Endodermal cell (in vitro differentiated cells): ENCODE measurements around the gene MBTPS1. TPM values are rescaled to one million over a fixed set of nuclear protein-coding genes. Genes with fewer than 3 reads are reported as not detected.
A peak's percentile ranks its signal among the peaks of the same experiment; 100 is the strongest.

Source experiments
- DNase-seq: peaks from one replicate; pipeline ENCODE4 v3.0.0-alpha.2; 2017
- H3K27ac ChIP-seq: 2 replicates; pipeline ENCODE4 v1.5.1; 2013; ENCODE audit warnings: mild to moderate bottlenecking, low read depth, low read length, moderate library complexity
- H3K27me3 ChIP-seq: 2 replicates; pipeline ENCODE4 v1.6.1; 2013; ENCODE audit warnings: mild to moderate bottlenecking, low read length, moderate library complexity; ENCODE audit not compliant: insufficient read depth, control insufficient read depth, poor library complexity, severe bottlenecking
- H3K36me3 ChIP-seq: 2 replicates; pipeline ENCODE4 v1.7.0; 2013; ENCODE audit warnings: mild to moderate bottlenecking, low read length, moderate library complexity; ENCODE audit not compliant: control insufficient read depth, insufficient read depth
- H3K4me1 ChIP-seq: one replicate; pipeline ENCODE4 v1.7.0; 2013; ENCODE audit warnings: low read length; ENCODE audit not compliant: control insufficient read depth, insufficient read depth
- H3K4me3 ChIP-seq: 2 replicates; pipeline ENCODE4 v1.5.1; 2013; ENCODE audit warnings: mild to moderate bottlenecking, low read length, moderate library complexity
- H3K9ac ChIP-seq: 2 replicates; pipeline ENCODE4 v1.6.1; 2013; ENCODE audit warnings: mild to moderate bottlenecking, low read length, moderate library complexity; ENCODE audit not compliant: poor library complexity, severe bottlenecking; ENCODE audit errors: extremely low read depth
- H3K9me3 ChIP-seq: 2 replicates; pipeline ENCODE4 v1.6.1; 2013; ENCODE audit warnings: mild to moderate bottlenecking, low read length, moderate library complexity; ENCODE audit not compliant: control insufficient read depth
- H3K27ac Mint-ChIP-seq: 2 replicates; pipeline ENCODE4 v1.8.0; 2020; ENCODE audit warnings: mixed read lengths
- H3K27me3 Mint-ChIP-seq: 2 replicates; pipeline ENCODE4 v1.8.0; 2021; ENCODE audit warnings: mild to moderate bottlenecking, mixed read lengths; ENCODE audit not compliant: insufficient read depth
- H3K36me3 Mint-ChIP-seq: 2 replicates; pipeline ENCODE4 v1.8.0; 2020; ENCODE audit warnings: low read depth, mixed read lengths
- H3K4me1 Mint-ChIP-seq: 2 replicates; pipeline ENCODE4 v1.8.0; 2020; ENCODE audit warnings: mixed read lengths
- H3K4me3 Mint-ChIP-seq: 2 replicates; pipeline ENCODE4 v1.8.0; 2020; ENCODE audit warnings: mild to moderate bottlenecking, moderate library complexity, mixed read lengths
- H3K9me3 Mint-ChIP-seq: 2 replicates; pipeline ENCODE4 v1.8.0; 2020; ENCODE audit warnings: mild to moderate bottlenecking, mixed read lengths
- CTCF ChIP-seq: fragments of 200-600 bp; sonication (generic); conservative IDR thresholded peaks from 2 replicates; pipeline ENCODE4 v1.5.0; 2021; ENCODE audit warnings: antibody characterized with exemption, mild to moderate bottlenecking
- WGBS, 2 experiments: methylation state at CpG; one replicate each; pipeline versions ENCODE4 v1.1.5 to v1.1.7; 2013; ENCODE audit warnings: missing lambda C conversion rate in 2 of 2, mixed read lengths in 1 of 2; ENCODE audit not compliant: insufficient coverage in 1 of 2, insufficient read length in 1 of 2; 5-methylcytosine and 5-hydroxymethylcytosine counted together
- total RNA-seq, 2 donors: library from RNA; stranded (reverse); fragmentation: NEBNext Ultra II Directional in 1 of 2; extraction: Animal tissue kit (Norgen Biotek cat#: 25700) in 1 of 2; gene quantifications; 2 replicates in 1 of 2; 3 replicates in 1 of 2; pipeline ENCODE4 v1.2.1, GENCODE V29; 2021

Gene MBTPS1
- total RNA-seq, 2 donors from 2014 or later, result 59.7 to 62.9 TPM

GRCh38 chr16:84087466-84088151, 29.1 kb downstream of the MBTPS1 start:
- TF ChIP-seq CTCF, result no peak
- no peak overlapping the region for H3K27ac ChIP-seq
- no peak overlapping the region for H3K27ac Mint-ChIP-seq
- H3K9me3 ChIP-seq, result no peaks in the 10 kb centered on the region
- H3K4me1 Mint-ChIP-seq, result no peaks in the 10 kb centered on the region
- DNase-seq, result no peak
- H3K27me3 Mint-ChIP-seq, result no peaks in the 10 kb centered on the region
- no peaks in the 10 kb centered on the region for H3K4me1 ChIP-seq
- H3K36me3 ChIP-seq, result peaks cover 86% of the 10 kb centered on the region
- H3K4me3 Mint-ChIP-seq, result no peak overlapping the region
- no peak overlapping the region for H3K4me3 ChIP-seq
- H3K36me3 Mint-ChIP-seq, result peaks cover 62% of the 10 kb centered on the region
- H3K9ac ChIP-seq, result no peak overlapping the region
- H3K9me3 Mint-ChIP-seq, result no peaks in the 10 kb centered on the region
- H3K27me3 ChIP-seq, result no peaks in the 10 kb centered on the region
- 93 to 98% methylated on average over 8 to 11 of the region's 11 CpGs for WGBS, 2 experiments

- TF ChIP-seq CTCF, result no peak
- Mint-ChIP-seq H3K9me3 (no peaks in the 10 kb centered on the region), H3K36me3 (peaks cover 64% of the 10 kb centered on the region), H3K4me3 (no peak overlapping the region), H3K4me1 (no peaks in the 10 kb centered on the region), H3K27me3 (no peaks in the 10 kb centered on the region), H3K27ac (no peak overlapping the region)
- Histone ChIP-seq H3K27ac (no peak overlapping the region), H3K4me1 (no peaks in the 10 kb centered on the region), H3K27me3 (no peaks in the 10 kb centered on the region), H3K9ac (no peak overlapping the region), H3K4me3 (no peak overlapping the region), H3K9me3 (no peaks in the 10 kb centered on the region), H3K36me3 (peaks cover 86% of the 10 kb centered on the region)
- no peak for DNase-seq
- 82 to 83% methylated on average over 3 to 12 of the region's 12 CpGs for WGBS, 2 experiments
These were observed 29.7 kb downstream of the MBTPS1 start for GRCh38 chr16:84087001-84087400.

- H3K27ac ChIP-seq, result no peak overlapping the region
- no peaks in the 10 kb centered on the region for H3K9me3 Mint-ChIP-seq
- no peaks in the 10 kb centered on the region for H3K4me1 ChIP-seq
- no peak overlapping the region for H3K9ac ChIP-seq
- no peaks in the 10 kb centered on the region for H3K4me1 Mint-ChIP-seq
- peaks cover 64% of the 10 kb centered on the region for H3K36me3 Mint-ChIP-seq
- no peaks in the 10 kb centered on the region for H3K27me3 Mint-ChIP-seq
- no peaks in the 10 kb centered on the region for H3K9me3 ChIP-seq
- no peak for DNase-seq
- peak overlapping the region; percentile 40 for H3K27ac Mint-ChIP-seq
- TF ChIP-seq CTCF, result no peak
- 80 to 86% methylated on average over 11 of the region's 11 CpGs for WGBS, 2 experiments
- no peak overlapping the region for H3K4me3 Mint-ChIP-seq
- peaks cover 86% of the 10 kb centered on the region for H3K36me3 ChIP-seq
- H3K4me3 ChIP-seq, result no peak overlapping the region
- no peaks in the 10 kb centered on the region for H3K27me3 ChIP-seq
These were observed 30.4 kb downstream of the MBTPS1 start for GRCh38 chr16:84086341-84086740.
